ENCODE data around the gene AP3M1. TPM values are rescaled to one million over a fixed set of nuclear protein-coding genes. Genes with fewer than 3 reads are reported as not detected.

The AP3M1 gene
- total RNA-seq, 1 experiment from 2014 or later = 37.4 TPM

GRCh38 chr10:74174521-74174920 lies 23.9 kb upstream of the AP3M1 start:
- Histone ChIP-seq H3K9me3 (ENCODE audit: control insufficient read depth, low read depth, low read length) (no peaks in the 10 kb centered on the region), H3K9ac (ENCODE audit: extremely low read depth, insufficient read length, low read length) (no peak overlapping the region), H3K79me2 (ENCODE audit: insufficient read depth, low read length) (peaks cover 1% of the 10 kb centered on the region; the same call in 1 of the 2 replicates), H2BK15ac (ENCODE audit: low read depth, low read length) (no peak overlapping the region), H3K23ac (ENCODE audit: insufficient read length, low read depth, low read length) (no peak overlapping the region), H2BK20ac (ENCODE audit: low read depth, low read length, poor library complexity, severe bottlenecking) (no peak overlapping the region), H2AK5ac (ENCODE audit: insufficient read length, low read length) (no peak overlapping the region), H3T11ph (ENCODE audit: low read length) (no peak overlapping the region), H2BK120ac (ENCODE audit: low read depth, low read length, poor library complexity, severe bottlenecking) (no peak overlapping the region), H2BK5ac (ENCODE audit: insufficient read length, low read length) (no peak overlapping the region), H3K4me1 (ENCODE audit: insufficient read depth, low read length) (peaks cover 7% of the 10 kb centered on the region), H4K20me1 (ENCODE audit: control insufficient read depth, insufficient read depth, insufficient read length) (no peaks in the 10 kb centered on the region), H3K56ac (ENCODE audit: insufficient read length, low read depth, low read length) (no peak overlapping the region), H3K79me1 (ENCODE audit: insufficient read depth, low read depth, low read length, poor library complexity, severe bottlenecking) (no peaks in the 10 kb centered on the region), H3K27ac (ENCODE audit: insufficient read length, low read depth, low read length) (no peak overlapping the region), H3K27me3 (ENCODE audit: insufficient read depth, low read length) (no peaks in the 10 kb centered on the region), H4K8ac (replicated peaks; ENCODE audit: insufficient read length, low read depth, low read length) (no peak overlapping the region), H4K91ac (ENCODE audit: insufficient read length, low read depth, low read length) (no peak overlapping the region), H3K14ac (ENCODE audit: insufficient read depth, low read length) (no peak overlapping the region), H3K18ac (ENCODE audit: insufficient read length, low read depth, low read length) (no peak overlapping the region), H3K4ac (ENCODE audit: low read depth, low read length) (no peak overlapping the region), H3K4me2 (ENCODE audit: insufficient read depth, insufficient read length, low read length) (no peak overlapping the region), H4K5ac (ENCODE audit: insufficient read length, low read depth, low read length) (no peak overlapping the region), H2AFZ (ENCODE audit: low read length) (no peak overlapping the region), H2BK12ac (ENCODE audit: insufficient read length, low read depth, low read length) (no peak overlapping the region), H3K23me2 (ENCODE audit: insufficient read length, low read depth, low read length, poor library complexity, severe bottlenecking) (peaks cover 7% of the 10 kb centered on the region)
- peaks cover 0 to 3% (median 0%) of the 10 kb centered on the region in 3 experiments; a peak in 2 of 7 replicates for H3K36me3 Mint-ChIP-seq (ENCODE audit: insufficient read depth in 1 of 3, low read depth in 3 of 3)
- H3K4me1 Mint-ChIP-seq = peaks cover 20 to 26% of the 10 kb centered on the region in 2 experiments
- H3K27ac Mint-ChIP-seq = no peak overlapping the region
- no CpG with 5 or more reads among the region's 3 CpGs for WGBS (ENCODE audit: extremely low coverage, insufficient read length, low lambda C conversion rate)
- H3K27me3 Mint-ChIP-seq (ENCODE audit: low read depth) = no peaks in the 10 kb centered on the region
- H3K9me3 Mint-ChIP-seq = no peaks in the 10 kb centered on the region
- TF ChIP-seq, protein P1, sequence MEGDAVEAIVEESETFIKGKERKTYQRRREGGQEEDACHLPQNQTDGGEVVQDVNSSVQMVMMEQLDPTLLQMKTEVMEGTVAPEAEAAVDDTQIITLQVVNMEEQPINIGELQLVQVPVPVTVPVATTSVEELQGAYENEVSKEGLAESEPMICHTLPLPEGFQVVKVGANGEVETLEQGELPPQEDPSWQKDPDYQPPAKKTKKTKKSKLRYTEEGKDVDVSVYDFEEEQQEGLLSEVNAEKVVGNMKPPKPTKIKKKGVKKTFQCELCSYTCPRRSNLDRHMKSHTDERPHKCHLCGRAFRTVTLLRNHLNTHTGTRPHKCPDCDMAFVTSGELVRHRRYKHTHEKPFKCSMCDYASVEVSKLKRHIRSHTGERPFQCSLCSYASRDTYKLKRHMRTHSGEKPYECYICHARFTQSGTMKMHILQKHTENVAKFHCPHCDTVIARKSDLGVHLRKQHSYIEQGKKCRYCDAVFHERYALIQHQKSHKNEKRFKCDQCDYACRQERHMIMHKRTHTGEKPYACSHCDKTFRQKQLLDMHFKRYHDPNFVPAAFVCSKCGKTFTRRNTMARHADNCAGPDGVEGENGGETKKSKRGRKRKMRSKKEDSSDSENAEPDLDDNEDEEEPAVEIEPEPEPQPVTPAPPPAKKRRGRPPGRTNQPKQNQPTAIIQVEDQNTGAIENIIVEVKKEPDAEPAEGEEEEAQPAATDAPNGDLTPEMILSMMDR (conservative IDR thresholded peaks at IDR 0.05) = no peak
- H3K4me3 Mint-ChIP-seq = no peak overlapping the region
- no peak for DNase-seq

Data from H9 (cell line).